HEK293 (cell line): ENCODE data around the gene AURKB.

ENCODE experiments used
- CTCF ChIA-PET: fragments of 350-600 bp; formaldehyde crosslinking; extraction: SDS; loops from one replicate; lab custom pipeline; 2021; ENCODE audit warnings: antibody characterized with exemption; lab: Yijun Ruan, JAX
- POLR2A ChIA-PET: fragments of 300-600 bp; formaldehyde crosslinking; extraction: SDS; loops from one replicate; lab custom pipeline; 2020; ENCODE audit warnings: antibody characterized with exemption, inconsistent platforms; lab: Yijun Ruan, JAX
- H3K27ac ChIP-seq: fragments of 200-500 bp; sonication (Bioruptor generic); 2 replicates; pipeline ENCODE4 v1.5.1; 2014; ENCODE audit warnings: low read depth, low read length, control low read depth, inconsistent platforms; ENCODE audit errors: extremely low read depth
- H3K36me3 ChIP-seq, 2 experiments: fragments of 200-500 bp in 1 of 2; sonication (Bioruptor generic) in 1 of 2; 1 replicate in 1 of 2; 2 replicates in 1 of 2; pipeline ENCODE4 v1.5.1; 2014 to 2017; ENCODE audit warnings: inconsistent platforms in 2 of 2, low read length in 2 of 2; ENCODE audit not compliant: control insufficient read depth in 2 of 2, insufficient read depth in 1 of 2
- H3K4me1 ChIP-seq: fragments of 200-500 bp; sonication (Bioruptor generic); 2 replicates; pipeline ENCODE4 v1.5.1; 2014; ENCODE audit warnings: mild to moderate bottlenecking, low read length, inconsistent platforms; ENCODE audit not compliant: control insufficient read depth, insufficient read depth
- H3K4me3 ChIP-seq: 2 replicates; pipeline ENCODE4 v1.5.1; 2011; ENCODE audit warnings: low read depth, mild to moderate bottlenecking, control low read depth, low read length, moderate library complexity
- H3K9me3 ChIP-seq: fragments of 200-500 bp; sonication (Bioruptor generic); 2 replicates; pipeline ENCODE4 v1.5.1; 2014; ENCODE audit warnings: low read depth, low read length, inconsistent platforms; ENCODE audit not compliant: control insufficient read depth, insufficient read depth
- GLI4 ChIP-seq: fragments of 450-650 bp; formaldehyde crosslinking; IDR thresholded peaks from 2 replicates; pipeline ENCODE4 v1.5.1; 2016; ENCODE audit warnings: missing biosample characterization, missing genetic modification characterization
- GLIS2 ChIP-seq: fragments of 450-650 bp; formaldehyde crosslinking; IDR thresholded peaks from 2 replicates; pipeline ENCODE4 v1.5.1; 2016; ENCODE audit warnings: missing biosample characterization, missing genetic modification characterization
- KLF16 ChIP-seq: fragments of 450-650 bp; formaldehyde crosslinking; IDR thresholded peaks from 2 replicates; pipeline ENCODE4 v1.5.1; 2017; ENCODE audit warnings: missing biosample characterization, missing genetic modification characterization
- SP3 ChIP-seq: fragments of 450-650 bp; formaldehyde crosslinking; IDR thresholded peaks from 2 replicates; pipeline ENCODE4 v1.5.1; 2016; ENCODE audit warnings: missing biosample characterization, missing genetic modification characterization
- ZNF473 ChIP-seq: fragments of 450-650 bp; formaldehyde crosslinking; IDR thresholded peaks from 2 replicates; pipeline ENCODE4 v1.5.1; 2017; ENCODE audit warnings: missing biosample characterization, missing genetic modification characterization
- ZNF544 ChIP-seq: fragments of 450-650 bp; formaldehyde crosslinking; IDR thresholded peaks from 2 replicates; pipeline ENCODE4 v1.5.0; 2017; ENCODE audit warnings: missing biosample characterization, missing genetic modification characterization
- ZNF660 ChIP-seq: fragments of 450-650 bp; IDR thresholded peaks from 2 replicates; pipeline ENCODE4 v1.5.1; 2018; ENCODE audit warnings: missing biosample characterization, mild to moderate bottlenecking, missing genetic modification characterization
- ZNF670 ChIP-seq: fragments of 450-650 bp; formaldehyde crosslinking; IDR thresholded peaks from 2 replicates; pipeline ENCODE4 v1.5.1; 2016; ENCODE audit warnings: missing biosample characterization, missing genetic modification characterization, low read depth
- ZNF76 ChIP-seq: fragments of 450-650 bp; formaldehyde crosslinking; IDR thresholded peaks from 2 replicates; pipeline ENCODE4; 2016; ENCODE audit warnings: low read depth, missing biosample characterization, missing genetic modification characterization, borderline replicate concordance
- ZNF768 ChIP-seq: fragments of 450-650 bp; formaldehyde crosslinking; IDR thresholded peaks from 2 replicates; pipeline ENCODE4 v1.5.1; 2018; ENCODE audit warnings: missing biosample characterization, mild to moderate bottlenecking, missing genetic modification characterization
- ZNF791 ChIP-seq: fragments of 450-650 bp; formaldehyde crosslinking; IDR thresholded peaks from 2 replicates; pipeline ENCODE4 v1.5.1; 2016; ENCODE audit warnings: missing biosample characterization, missing genetic modification characterization
- ZXDB ChIP-seq: fragments of 450-650 bp; formaldehyde crosslinking; IDR thresholded peaks from 2 replicates; pipeline ENCODE4 v1.5.1; 2016; ENCODE audit warnings: missing biosample characterization, missing genetic modification characterization
- TF ChIP-seq, protein P1 (sequence below): fragments of 450-650 bp; formaldehyde crosslinking; IDR thresholded peaks from 2 replicates; pipeline ENCODE4 v1.5.1; 2016; ENCODE audit warnings: missing biosample characterization, missing genetic modification characterization, borderline replicate concordance
- TF ChIP-seq, protein P2 (sequence below): fragments of 450-650 bp; formaldehyde crosslinking; IDR thresholded peaks from 2 replicates; pipeline ENCODE4 v1.5.1; 2016; ENCODE audit warnings: missing biosample characterization, missing genetic modification characterization
- TF ChIP-seq, protein P3 (sequence below): fragments of 450-650 bp; formaldehyde crosslinking; IDR thresholded peaks from 2 replicates; pipeline ENCODE4 v1.5.1; 2016; ENCODE audit warnings: missing biosample characterization, missing genetic modification characterization
- TF ChIP-seq, protein P4 (sequence below): fragments of 450-650 bp; formaldehyde crosslinking; IDR thresholded peaks from 2 replicates; pipeline ENCODE4 v1.5.1; 2016; ENCODE audit warnings: missing biosample characterization, missing genetic modification characterization
- TF ChIP-seq, protein P5 (sequence below): fragments of 450-650 bp; formaldehyde crosslinking; conservative IDR thresholded peaks from 2 replicates; pipeline ENCODE4 v1.5.1; 2016; ENCODE audit warnings: low read depth, missing biosample characterization, missing genetic modification characterization
- TF ChIP-seq, protein P6 (sequence below): fragments of 450-650 bp; formaldehyde crosslinking; IDR thresholded peaks from 2 replicates; pipeline ENCODE4 v1.5.1; 2016; ENCODE audit warnings: missing biosample characterization, missing genetic modification characterization

The AURKB gene

DNA sequence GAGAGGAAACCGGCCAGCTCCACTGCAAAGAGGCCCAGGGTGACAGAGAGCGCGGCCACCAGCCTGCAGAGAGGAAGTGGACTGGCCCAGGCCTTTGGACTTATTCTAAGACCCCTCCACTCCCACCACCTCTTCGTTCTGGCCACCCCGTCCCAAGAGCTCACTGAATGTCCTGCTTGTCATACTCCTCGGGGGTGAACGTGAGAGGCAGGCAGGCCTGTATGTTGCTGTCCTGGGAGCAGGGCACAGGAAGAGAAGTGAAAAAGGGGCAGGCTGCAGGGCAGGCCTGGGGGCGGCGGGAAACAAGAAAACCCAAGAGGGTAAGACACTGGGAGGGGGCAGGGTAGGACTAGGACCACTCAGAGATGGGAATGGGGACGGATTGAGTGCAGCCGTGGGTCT is 34.6 kb downstream of the AURKB start (continued):
- TF ChIP-seq, protein P1, sequence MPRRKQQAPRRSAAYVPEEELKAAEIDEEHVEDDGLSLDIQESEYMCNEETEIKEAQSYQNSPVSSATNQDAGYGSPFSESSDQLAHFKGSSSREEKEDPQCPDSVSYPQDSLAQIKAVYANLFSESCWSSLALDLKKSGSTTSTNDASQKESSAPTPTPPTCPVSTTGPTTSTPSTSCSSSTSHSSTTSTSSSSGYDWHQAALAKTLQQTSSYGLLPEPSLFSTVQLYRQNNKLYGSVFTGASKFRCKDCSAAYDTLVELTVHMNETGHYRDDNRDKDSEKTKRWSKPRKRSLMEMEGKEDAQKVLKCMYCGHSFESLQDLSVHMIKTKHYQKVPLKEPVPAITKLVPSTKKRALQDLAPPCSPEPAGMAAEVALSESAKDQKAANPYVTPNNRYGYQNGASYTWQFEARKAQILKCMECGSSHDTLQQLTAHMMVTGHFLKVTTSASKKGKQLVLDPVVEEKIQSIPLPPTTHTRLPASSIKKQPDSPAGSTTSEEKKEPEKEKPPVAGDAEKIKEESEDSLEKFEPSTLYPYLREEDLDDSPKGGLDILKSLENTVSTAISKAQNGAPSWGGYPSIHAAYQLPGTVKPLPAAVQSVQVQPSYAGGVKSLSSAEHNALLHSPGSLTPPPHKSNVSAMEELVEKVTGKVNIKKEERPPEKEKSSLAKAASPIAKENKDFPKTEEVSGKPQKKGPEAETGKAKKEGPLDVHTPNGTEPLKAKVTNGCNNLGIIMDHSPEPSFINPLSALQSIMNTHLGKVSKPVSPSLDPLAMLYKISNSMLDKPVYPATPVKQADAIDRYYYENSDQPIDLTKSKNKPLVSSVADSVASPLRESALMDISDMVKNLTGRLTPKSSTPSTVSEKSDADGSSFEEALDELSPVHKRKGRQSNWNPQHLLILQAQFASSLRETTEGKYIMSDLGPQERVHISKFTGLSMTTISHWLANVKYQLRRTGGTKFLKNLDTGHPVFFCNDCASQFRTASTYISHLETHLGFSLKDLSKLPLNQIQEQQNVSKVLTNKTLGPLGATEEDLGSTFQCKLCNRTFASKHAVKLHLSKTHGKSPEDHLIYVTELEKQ (tag by site-specific recombination) = peak; percentile 24; the same call in 1 of the 2 replicates
- TF ChIP-seq ZNF660 (tag by site-specific recombination) (no peak), GLIS2 (tag by site-specific recombination) (peak; percentile 81), ZNF670 (no peak), ZNF791 (tag by site-specific recombination) (no peak), ZNF768 (tag by site-specific recombination) (no peak), ZNF76 (0 out of 2 replicates have a peak, but pooled peaks have one; percentile 20)
- TF ChIP-seq, protein P2, sequence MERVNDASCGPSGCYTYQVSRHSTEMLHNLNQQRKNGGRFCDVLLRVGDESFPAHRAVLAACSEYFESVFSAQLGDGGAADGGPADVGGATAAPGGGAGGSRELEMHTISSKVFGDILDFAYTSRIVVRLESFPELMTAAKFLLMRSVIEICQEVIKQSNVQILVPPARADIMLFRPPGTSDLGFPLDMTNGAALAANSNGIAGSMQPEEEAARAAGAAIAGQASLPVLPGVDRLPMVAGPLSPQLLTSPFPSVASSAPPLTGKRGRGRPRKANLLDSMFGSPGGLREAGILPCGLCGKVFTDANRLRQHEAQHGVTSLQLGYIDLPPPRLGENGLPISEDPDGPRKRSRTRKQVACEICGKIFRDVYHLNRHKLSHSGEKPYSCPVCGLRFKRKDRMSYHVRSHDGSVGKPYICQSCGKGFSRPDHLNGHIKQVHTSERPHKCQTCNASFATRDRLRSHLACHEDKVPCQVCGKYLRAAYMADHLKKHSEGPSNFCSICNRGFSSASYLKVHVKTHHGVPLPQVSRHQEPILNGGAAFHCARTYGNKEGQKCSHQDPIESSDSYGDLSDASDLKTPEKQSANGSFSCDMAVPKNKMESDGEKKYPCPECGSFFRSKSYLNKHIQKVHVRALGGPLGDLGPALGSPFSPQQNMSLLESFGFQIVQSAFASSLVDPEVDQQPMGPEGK (tag by site-specific recombination) = peak; percentile 79
- TF ChIP-seq, protein P3, sequence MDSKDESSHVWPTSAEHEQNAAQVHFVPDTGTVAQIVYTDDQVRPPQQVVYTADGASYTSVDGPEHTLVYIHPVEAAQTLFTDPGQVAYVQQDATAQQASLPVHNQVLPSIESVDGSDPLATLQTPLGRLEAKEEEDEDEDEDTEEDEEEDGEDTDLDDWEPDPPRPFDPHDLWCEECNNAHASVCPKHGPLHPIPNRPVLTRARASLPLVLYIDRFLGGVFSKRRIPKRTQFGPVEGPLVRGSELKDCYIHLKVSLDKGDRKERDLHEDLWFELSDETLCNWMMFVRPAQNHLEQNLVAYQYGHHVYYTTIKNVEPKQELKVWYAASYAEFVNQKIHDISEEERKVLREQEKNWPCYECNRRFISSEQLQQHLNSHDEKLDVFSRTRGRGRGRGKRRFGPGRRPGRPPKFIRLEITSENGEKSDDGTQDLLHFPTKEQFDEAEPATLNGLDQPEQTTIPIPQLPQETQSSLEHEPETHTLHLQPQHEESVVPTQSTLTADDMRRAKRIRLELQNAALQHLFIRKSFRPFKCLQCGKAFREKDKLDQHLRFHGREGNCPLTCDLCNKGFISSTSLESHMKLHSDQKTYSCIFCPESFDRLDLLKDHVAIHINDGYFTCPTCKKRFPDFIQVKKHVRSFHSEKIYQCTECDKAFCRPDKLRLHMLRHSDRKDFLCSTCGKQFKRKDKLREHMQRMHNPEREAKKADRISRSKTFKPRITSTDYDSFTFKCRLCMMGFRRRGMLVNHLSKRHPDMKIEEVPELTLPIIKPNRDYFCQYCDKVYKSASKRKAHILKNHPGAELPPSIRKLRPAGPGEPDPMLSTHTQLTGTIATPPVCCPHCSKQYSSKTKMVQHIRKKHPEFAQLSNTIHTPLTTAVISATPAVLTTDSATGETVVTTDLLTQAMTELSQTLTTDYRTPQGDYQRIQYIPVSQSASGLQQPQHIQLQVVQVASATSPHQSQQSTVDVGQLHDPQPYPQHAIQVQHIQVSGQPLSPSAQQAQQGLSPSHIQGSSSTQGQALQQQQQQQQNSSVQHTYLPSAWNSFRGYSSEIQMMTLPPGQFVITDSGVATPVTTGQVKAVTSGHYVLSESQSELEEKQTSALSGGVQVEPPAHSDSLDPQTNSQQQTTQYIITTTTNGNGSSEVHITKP (tag by site-specific recombination) = peak; percentile 98
- TF ChIP-seq, all 188 proteins: peak for 11

DNA sequence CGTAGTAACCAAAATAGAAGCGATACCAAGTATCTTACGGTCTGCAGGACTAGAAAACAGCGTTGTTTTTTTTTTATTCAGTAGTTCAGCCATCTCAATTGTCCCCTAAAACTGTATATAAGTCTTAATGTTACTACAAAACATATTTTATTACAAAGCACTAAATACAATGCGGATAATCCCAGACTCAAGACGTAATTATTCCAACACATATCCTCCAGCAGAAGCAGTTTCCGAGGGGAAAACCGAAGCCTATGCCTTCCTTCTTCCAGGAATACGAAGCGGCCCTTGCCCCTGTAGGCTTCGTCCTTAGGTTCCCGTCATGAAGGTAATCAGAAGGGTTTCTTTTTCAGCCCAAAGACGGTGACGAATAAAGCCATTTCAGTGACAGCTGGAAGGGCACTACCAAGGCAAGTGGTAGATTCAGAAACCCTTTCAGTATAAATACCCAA is 36.5 kb downstream of the AURKB start:
- Histone ChIP-seq H3K27ac (peak overlapping the region; percentile 89), H3K4me1 (peaks cover 10% of the 10 kb centered on the region), H3K36me3 (no peaks in the 10 kb centered on the region), H3K9me3 (no peaks in the 10 kb centered on the region), H3K4me3 (peak overlapping the region; percentile 53)
- ChIA-PET CTCF (interaction anchor here (0.7 to 1.9 kb wide), 7 partner anchors 9 to 127 kb away, joined by 3 to 10 read pairs (median 6); partner anchors contain the start of gene ALOXE3), POLR2A (interaction anchor here (0.7 to 3.4 kb wide), 27 partner anchors 10 to 148 kb away, joined by 3 to 68 read pairs (median 7); partner anchors contain the start of genes AURKB, BORCS6, CTC1 and HES7)
- TF ChIP-seq, protein P4, sequence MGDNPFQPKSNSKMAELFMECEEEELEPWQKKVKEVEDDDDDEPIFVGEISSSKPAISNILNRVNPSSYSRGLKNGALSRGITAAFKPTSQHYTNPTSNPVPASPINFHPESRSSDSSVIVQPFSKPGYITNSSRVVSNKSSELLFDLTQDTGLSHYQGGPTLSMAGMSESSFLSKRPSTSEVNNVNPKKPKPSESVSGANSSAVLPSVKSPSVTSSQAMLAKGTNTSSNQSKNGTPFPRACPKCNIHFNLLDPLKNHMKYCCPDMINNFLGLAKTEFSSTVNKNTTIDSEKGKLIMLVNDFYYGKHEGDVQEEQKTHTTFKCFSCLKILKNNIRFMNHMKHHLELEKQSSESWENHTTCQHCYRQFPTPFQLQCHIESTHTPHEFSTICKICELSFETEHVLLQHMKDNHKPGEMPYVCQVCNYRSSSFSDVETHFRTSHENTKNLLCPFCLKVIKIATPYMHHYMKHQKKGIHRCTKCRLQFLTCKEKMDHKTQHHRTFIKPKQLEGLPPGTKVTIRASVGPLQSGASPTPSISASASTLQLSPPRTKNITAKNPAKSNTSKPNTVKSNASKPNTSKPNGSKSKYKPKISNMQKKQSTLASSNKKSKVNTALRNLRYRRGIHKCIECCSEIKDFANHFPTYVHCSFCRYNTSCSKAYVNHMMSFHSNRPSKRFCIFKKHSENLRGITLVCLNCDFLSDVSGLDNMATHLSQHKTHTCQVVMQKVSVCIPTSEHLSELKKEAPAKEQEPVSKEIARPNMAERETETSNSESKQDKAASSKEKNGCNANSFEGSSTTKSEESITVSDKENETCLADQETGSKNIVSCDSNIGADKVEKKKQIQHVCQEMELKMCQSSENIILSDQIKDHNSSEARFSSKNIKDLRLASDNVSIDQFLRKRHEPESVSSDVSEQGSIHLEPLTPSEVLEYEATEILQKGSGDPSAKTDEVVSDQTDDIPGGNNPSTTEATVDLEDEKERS = no peak
- TF ChIP-seq, protein P5, sequence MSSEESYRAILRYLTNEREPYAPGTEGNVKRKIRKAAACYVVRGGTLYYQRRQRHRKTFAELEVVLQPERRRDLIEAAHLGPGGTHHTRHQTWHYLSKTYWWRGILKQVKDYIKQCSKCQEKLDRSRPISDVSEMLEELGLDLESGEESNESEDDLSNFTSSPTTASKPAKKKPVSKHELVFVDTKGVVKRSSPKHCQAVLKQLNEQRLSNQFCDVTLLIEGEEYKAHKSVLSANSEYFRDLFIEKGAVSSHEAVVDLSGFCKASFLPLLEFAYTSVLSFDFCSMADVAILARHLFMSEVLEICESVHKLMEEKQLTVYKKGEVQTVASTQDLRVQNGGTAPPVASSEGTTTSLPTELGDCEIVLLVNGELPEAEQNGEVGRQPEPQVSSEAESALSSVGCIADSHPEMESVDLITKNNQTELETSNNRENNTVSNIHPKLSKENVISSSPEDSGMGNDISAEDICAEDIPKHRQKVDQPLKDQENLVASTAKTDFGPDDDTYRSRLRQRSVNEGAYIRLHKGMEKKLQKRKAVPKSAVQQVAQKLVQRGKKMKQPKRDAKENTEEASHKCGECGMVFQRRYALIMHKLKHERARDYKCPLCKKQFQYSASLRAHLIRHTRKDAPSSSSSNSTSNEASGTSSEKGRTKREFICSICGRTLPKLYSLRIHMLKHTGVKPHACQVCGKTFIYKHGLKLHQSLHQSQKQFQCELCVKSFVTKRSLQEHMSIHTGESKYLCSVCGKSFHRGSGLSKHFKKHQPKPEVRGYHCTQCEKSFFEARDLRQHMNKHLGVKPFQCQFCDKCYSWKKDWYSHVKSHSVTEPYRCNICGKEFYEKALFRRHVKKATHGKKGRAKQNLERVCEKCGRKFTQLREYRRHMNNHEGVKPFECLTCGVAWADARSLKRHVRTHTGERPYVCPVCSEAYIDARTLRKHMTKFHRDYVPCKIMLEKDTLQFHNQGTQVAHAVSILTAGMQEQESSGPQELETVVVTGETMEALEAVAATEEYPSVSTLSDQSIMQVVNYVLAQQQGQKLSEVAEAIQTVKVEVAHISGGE (tag by site-specific recombination) = peak; percentile 54
- TF ChIP-seq ZXDB (tag by site-specific recombination) (0 out of 2 replicates have a peak, but pooled peaks have one; percentile 4), ZNF473 (tag by site-specific recombination) (no peak), GLI4 (tag by site-specific recombination) (no peak), ZNF544 (tag by site-specific recombination) (no peak), KLF16 (tag by site-specific recombination) (no peak), SP3 (tag by site-specific recombination) (0 out of 2 replicates have a peak, but pooled peaks have one; percentile 1)
- TF ChIP-seq, protein P6, sequence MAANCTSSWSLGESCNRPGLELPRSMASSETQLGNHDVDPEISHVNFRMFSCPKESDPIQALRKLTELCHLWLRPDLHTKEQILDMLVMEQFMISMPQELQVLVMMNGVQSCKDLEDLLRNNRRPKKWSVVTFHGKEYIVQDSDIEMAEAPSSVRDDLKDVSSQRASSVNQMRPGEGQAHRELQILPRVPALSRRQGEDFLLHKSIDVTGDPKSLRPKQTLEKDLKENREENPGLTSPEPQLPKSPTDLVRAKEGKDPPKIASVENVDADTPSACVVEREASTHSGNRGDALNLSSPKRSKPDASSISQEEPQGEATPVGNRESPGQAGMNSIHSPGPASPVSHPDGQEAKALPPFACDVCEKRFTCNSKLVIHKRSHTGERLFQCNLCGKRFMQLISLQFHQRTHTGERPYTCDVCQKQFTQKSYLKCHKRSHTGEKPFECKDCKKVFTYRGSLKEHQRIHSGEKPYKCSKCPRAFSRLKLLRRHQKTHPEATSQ (tag by site-specific recombination) = no peak
